ENCODE data around the gene ZNF784.

ZNF784 gene

DNA sequence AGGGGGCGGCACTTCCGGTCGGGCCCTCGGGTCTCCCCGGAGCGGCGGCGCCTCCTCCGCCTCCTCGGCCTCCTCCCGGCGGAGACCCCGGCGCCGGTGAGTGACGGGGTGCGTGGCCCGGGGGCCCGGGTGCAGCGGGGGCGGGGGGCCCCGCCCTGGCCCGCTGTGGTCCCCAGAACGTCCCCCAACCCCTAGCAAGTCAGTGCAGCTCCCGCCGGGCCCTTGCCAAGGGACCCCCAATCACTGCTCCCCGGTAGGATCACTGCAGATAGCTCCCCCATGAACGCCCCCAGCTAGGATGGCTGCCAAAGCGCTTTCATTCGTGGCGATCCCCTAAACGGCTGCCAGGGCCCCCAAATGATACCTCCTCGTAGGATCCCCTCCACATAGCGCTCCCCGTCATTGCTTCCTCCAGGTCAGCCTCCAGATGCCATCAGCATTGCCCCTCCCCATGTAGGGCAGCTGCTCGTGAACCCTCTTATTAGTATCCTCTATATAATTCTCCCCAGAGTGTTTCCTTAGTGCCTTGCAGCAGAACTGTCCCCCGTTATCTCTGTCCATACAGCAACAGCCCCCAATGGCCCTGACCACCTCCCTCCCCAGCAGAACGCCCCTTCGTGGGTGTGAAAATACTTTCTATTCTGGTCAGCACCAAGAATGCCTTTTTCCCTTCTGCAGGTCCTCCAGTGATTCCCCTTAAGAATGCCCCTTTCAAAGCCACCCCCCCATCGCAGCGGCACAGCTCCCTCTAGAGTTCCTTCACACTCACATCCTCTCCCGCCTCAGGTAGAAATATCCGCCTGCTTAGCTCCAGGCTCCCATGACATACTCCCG is 18.5 kb downstream of the ZNF784 start, which contains the start of gene ZNF865:
TSS of gene ZNF865 (plus strand) at position 11 of the 834 bp plus-strand sequence. CDS start 7,972 bp downstream, outside the sequence.
- DNase-seq (ENCODE audit: insufficient read length, low spot score) (peak; percentile 68), FAIRE-seq (peak; percentile 89)

DNA sequence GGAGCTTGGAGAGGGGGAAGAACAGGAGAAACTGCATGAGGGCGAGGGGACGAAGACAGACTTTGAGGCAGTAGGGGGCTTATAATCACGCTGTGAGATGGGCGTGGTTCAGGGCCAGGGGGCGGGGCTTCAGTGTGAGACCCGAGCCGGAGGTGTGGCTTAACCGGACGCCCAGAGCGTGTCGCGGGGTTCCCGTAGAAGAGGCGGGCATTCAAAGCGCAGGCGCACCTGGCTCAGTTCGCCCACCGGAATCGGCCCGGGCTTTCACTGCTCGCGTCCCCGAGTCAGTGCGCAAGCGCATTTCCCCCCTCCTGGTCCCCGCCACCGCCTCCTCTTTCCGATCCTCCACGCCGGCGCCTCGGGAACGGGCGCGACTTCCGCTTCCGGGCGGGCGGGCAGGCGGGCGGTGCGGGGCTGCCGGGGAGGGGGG is 19.1 kb downstream of the ZNF784 start:
- DNase-seq (ENCODE audit: insufficient read length, low spot score) (peak; percentile 93), FAIRE-seq (peak; percentile 80)

DNA sequence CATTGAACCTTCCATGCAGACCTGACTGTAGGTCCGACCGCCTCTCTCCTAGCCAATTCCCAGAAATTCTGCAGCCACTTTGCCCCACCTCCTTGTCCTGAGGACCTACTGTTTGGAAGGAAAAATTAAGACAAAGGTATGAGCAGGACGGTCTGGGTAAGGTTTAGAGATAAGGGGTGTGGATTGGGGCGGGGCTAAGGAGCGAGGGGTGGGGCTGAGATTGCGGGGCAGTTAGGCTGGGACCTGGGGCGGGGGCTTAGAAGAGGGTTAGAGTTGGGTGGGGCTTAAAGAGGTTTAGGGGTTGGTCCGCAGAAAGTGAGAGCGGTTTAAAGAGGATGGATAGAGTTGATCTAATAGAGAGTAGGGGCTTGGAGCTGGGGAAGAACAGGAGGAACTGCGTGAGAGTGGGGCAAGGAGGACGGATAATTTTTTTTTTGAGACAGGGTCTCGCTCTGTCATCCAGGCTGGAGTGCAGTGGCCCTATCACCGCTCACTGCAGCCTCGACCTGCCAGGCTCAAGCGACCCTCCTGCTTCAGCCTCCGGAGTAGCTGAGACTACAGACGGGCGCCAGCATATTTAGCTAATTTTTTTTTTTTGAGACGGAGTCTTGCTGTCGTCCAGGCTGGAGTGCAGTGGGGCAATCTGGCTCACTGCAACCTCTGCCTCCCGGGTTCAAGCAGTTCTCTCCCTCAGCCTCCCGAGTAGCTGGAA is 20.6 kb downstream of the ZNF784 start:
- DNase-seq (ENCODE audit: insufficient read length, low spot score) (no peak), FAIRE-seq (no peak)

DNA sequence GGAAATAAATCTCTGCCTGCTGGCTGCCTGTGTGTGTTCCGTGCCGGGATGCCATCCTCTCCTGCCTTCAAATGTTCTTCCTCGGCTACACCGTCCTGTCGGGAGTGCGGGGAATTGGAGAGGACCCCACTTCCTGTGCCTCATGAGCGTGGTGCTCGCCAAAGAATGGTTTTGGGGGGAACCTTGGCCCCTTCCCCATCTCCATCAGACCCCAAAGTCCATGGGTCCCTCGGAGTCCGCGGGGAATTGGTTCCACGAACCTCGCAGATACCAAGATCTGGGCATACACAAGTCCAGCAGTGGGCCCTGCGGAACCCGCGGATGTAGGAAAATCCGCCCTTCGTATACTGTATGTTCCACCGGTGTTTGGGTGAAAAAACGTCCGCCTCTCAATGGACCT is 21.3 kb downstream of the ZNF784 start:
- FAIRE-seq: no peak
- no peak for DNase-seq (ENCODE audit: insufficient read length, low spot score)

DNA sequence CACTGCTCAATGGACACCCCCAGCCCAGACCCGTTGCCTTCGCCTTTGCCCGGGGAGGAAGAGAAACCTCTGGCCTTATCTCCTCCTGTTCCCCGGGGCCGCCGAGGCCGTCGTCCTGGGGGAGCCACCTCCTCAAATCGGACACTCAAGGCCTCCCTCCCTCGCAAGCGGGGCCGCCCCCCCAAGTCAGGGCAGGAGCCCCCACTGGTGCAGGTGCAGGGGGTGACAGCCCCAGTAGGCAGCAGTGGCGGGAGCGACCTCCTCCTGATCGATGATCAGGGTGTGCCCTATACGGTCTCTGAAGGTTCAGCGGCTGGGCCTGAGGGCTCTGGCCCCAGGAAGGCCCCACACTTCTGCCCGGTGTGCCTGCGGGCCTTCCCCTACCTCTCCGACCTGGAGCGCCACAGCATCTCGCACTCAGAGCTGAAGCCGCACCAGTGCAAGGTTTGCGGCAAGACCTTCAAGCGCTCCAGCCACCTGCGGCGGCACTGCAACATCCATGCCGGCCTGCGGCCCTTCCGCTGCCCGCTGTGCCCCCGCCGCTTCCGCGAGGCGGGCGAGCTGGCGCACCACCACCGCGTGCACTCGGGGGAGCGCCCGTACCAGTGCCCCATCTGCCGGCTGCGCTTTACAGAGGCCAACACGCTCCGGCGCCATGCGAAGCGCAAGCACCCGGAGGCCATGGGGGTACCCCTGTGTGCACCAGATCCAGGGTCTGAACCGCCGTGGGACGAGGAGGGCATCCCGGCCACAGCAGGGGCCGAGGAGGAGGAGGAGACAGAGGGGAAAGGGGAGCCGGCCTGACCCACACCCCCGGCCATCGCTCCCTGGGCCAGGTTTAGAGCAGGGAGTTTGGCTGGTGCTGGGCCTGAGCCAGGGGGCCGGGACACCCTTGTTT is 22.0 kb downstream of the ZNF784 start:
- no peak for DNase-seq (ENCODE audit: insufficient read length, low spot score)
- no peak for FAIRE-seq

DNA sequence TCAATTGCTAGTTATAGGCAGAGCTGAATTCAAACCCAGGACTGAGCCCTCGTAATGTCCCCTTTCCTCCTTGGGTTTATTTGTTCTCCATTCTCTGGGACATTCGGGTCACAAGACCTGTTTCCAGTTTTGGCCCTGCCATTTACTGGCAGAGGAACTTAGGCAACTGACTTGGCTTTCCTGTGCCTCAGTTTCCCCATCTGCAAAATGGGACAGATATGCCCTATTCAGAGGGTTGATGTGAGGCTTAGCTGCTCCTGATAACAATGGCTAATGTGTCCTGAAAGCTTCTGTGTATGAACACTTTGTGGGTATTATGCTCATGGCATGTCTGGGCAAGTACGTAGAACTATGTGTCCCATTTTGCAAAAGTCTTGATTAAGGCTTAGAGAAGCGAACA is 23.3 kb downstream of the ZNF784 start:
- FAIRE-seq (no peak), DNase-seq (ENCODE audit: insufficient read length, low spot score) (no peak)

DNA sequence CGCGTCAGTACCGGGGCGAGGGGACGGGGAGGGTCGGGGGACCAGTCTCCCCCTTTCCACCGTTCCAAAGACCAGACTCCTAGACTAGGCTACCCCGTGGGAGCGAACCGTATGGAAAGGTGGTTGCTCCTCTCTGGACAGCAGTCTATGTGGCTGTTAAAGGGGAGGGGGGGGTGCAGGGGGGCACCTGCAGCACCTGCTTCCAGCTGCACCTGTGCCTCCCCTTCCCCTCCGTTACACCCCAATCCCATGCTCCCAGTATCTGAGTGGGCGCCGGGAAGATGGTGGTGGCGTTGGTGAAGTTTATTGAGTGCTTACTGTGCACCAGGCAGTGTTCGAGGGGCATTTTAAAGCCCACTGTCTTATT is 23.7 kb downstream of the ZNF784 start:
- DNase-seq (ENCODE audit: insufficient read length, low spot score) (no peak), FAIRE-seq (no peak)

DNA sequence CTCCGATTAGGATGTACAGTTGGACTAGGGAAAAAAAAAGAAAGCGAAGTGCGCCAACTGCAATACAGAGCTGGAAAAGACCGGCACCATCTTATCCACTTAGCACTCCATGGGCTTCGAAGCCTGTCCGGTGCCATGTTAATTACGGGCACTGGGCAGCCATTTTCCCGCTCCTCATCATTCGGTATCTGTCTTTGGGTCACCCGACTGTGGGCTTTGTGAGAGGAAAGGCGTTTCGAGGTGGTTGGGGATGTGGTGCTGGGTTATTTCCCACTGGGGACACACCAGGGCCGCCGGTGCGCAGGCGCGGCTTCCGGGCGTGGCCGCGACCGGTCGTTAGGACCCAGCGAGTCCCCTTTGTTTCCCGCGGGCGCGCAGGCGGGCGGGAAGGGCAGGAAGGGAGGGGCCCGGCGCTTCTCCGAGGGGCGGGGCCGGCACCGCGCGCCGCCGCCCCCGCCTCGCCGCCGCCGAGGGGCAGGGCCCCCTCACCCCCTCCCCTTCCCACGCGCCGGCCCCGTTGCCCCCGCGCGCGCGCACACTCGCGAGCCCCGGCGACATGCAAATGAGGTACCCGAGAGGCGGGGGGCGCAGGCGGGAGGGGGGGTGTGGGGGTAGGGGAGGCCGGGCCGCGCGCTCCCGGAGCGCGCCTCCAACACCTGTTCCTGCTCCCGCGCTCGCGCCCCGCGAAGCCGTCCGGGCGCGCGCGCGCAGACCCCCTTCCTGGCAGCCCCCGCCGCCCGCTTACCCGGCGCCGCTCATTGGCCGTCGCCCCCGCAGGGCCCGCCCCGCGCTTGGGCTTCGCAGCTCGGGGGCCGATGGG is 24.3 kb downstream of the ZNF784 start, which contains the start of gene ZNF524:
TSS of gene ZNF524 (plus strand) at position 447 of the 820 bp plus-strand sequence. CDS start 1,825 bp downstream, outside the sequence.
- DNase-seq (ENCODE audit: insufficient read length, low spot score): peak; percentile 74
- peak; percentile 82 for FAIRE-seq

DNA sequence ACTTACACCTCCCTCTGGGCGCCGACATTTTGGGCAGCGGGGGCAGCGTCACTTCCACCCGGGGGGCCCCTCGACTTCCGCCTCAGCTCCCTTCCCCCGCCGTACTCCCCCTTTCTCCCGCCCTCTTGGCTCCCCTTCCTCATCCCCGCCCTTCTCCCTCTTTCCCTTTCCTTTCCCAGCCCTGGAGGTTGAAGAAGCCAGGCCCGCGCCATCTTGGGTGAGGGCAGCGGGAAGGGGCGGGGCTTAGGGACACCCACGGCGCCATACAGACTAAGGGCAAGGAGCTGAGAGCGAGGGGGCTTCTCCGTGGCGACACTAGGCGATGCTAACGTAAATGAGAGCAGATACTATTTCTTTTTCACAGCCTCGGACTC is 24.9 kb downstream of the ZNF784 start, which contains the start of gene FIZ1:
TSS of gene FIZ1 (minus strand) at position 50 of the 374 bp plus-strand sequence. CDS start 1,652 bp downstream, outside the sequence.
- peak; percentile 86 for DNase-seq (ENCODE audit: insufficient read length, low spot score)
- peak; percentile 31 for FAIRE-seq

DNA sequence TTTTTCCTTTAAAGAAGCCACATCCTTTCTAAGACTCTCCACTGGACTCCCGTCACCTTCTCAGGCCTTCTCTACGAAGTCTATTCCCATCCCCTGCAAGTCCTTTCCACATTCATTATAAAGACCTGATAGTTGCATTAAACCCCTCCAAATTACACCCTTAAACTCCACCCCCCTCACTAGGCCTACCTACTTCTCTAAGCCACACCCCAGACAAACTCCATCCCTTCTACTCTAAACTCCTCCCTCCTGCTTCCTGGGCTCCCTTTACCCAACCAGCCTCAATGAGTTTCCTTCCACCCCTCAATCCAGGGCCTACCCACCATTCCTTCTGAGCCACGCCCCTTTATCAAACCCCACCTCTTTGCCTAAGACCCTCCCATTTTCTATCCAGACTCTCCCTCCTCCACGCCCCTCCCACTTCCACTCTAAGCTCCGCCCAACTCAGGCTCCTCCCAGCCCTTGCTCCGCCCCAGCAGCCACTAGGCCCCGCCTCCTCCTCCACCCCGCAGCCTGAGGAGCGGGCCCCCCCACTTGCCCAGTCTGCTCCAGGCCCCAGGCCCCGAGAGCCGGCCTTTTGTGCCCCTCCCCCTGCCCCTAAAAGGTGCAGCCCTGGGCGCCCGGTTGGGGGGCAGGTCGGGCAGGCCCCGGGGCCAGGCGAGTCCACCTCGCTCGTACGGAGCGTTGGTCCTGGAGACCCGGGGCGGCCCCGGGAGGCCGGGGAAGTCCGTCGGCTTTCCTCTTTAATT is 25.5 kb downstream of the ZNF784 start:
- DNase-seq (ENCODE audit: insufficient read length, low spot score) (peak; percentile 79), FAIRE-seq (peak; percentile 59)

DNA sequence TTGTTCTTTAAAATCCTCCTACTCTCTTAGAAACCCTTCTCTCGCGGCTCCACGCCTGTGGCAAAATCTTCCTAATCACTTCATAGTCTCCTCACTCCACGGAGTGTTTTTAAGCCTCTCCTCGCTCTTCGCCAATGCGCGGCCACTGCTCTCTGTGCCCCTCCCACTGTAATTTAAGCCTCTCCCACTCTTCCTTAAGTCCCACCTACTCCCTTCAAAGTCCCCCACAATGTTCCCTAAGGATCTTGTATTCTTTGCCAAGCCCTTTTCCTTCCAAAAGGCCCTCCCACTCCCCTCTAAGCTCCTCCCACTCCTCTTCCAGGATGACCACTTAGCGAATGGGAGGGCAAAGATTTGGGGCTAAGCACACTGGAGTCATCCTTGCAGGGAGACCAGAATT is 26.3 kb downstream of the ZNF784 start:
- FAIRE-seq (no peak), DNase-seq (ENCODE audit: insufficient read length, low spot score) (no peak)

DNA sequence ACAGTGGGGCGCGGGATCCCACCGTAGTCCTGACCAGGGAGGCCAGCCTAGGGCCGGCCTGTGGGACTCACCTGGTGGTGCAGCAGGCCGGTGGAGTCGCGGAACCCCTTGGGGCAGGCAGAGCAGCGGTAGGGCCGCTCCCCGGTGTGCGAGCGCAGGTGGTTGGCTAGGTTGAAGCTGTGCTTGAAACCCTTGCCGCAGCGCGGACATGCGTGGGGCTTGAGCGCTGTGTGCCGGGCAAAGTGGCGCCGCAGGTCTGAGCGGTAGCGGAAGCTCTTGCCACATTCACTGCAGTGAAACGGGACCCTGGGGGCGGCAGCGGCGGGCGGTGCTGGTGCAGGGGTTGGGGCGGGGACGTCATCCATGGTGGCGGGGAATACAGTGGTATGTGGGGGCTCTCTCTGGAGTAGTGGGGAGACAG is 26.9 kb downstream of the ZNF784 start:
- FAIRE-seq (no peak), DNase-seq (ENCODE audit: insufficient read length, low spot score) (no peak)

DNA sequence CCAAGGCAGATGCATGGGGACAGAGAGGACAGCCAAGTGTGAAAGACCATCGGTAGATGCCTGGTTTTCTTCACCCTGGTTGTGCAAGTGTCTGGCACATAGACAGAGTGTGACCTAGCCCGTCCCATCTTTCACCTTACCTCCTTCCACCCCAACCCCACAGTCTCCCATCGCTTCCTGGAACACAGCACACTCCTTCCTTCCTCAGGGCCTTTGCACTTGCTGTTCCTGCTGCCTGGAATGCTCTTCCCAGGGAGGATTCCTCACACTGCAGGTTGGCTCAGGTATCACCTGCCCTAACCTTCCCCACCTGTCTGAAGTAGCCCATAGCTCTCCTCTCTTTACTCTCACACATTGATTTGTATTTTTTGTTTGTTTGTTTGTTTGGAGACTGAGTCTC is 28.1 kb downstream of the ZNF784 start:
- no peak for DNase-seq (ENCODE audit: insufficient read length, low spot score)
- FAIRE-seq: no peak

DNA sequence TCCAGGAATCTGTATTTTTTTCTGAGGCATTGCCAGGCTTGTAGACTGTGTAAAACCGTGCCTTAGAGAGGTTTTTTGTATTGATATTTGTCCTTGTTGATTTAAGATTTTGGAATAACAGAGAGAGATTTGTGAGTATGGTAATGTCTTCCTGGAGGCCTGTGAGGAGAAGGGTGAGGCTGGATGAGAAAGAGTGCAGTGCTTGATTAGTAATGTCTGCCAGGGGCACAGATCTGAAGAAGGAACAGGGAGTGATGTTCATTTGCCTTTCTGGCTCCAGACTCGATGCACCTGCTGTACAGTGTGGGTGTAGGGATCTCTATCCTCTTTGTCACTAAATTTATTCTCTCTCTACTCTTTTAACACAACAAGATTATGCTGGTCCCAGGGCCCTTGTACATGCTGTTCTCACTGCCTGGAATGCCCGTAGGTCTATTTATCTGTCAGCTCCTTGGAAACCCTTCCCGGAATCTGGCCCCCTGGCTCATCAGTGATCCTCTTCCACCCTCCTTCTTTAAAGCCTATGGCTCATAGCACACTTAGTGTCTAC is 29.3 kb downstream of the ZNF784 start:
- DNase-seq (ENCODE audit: insufficient read length, low spot score): no peak

DNA sequence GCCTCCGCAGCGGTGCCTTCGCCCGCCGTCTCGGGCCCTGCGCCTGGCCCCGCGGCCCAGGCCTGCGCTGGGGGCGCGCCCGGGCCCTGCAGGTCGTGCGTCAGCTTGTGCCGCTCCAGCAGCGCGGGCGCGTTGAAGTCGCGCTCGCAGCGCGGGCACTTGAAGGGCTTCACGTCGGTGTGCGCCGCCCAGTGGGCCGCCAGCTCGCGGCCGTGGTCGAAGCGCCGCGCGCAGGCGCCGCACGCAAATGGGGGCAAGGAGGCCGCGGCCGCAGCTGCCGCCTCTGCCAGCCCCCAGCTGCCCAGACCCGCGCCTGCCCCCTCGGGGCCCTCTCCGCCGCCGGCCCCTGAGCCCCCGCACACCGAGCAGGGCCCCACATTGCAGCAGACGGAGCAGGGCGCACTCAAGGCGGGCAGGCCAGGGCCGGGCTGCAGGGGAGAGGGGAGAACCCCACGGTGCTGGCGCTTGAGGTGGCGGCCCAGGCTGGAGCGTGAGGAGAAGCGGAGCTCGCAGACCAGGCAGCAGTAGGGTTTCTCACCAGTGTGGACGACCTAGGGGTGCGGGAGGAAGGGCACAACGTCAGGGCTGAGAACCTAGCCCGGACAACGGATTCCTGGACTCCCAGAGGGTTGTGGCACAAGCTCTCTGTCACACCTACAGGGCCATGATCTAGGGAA is 31.1 kb downstream of the ZNF784 start:
- FAIRE-seq: no peak
- no peak for DNase-seq (ENCODE audit: insufficient read length, low spot score)

More for the DNA sequence above, 29.3 kb downstream of the ZNF784 start:
- FAIRE-seq: no peak

DNA sequence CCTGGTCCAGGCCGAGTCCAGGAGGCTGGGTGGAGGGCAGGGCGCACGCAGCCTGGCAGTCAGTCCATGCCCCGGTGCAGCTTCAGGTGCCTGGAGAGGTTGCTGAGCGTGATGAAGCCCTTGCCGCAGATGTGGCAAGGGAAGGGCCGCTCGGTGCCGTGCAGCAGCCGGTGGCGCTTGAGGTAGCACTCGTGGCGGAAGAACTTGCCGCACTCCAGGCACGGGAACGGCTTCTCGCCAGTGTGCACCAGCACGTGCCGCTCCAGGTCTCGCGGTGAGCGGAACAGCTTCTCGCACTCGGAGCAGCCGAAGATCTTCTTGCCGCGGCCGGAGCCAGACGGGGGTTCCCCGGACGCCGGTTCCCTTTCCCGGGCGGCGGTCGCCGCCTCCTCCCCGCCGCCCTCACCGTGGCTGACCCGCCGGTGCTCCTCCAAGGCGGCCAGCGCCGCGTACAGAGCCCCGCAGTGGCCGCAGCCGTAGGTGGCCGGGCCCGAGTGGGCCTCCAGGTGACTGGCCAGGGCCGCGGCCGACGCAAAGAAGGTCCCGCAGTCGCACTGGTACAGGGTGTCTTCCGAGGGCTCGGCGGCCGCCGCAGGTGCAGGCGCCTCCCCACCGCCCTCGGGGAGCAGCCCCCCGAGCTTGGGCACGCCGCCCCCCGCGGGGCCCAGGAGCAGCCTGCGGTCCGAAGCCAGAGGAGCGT is 31.8 kb downstream of the ZNF784 start:
- no peak for FAIRE-seq
- DNase-seq (ENCODE audit: insufficient read length, low spot score): no peak

DNA sequence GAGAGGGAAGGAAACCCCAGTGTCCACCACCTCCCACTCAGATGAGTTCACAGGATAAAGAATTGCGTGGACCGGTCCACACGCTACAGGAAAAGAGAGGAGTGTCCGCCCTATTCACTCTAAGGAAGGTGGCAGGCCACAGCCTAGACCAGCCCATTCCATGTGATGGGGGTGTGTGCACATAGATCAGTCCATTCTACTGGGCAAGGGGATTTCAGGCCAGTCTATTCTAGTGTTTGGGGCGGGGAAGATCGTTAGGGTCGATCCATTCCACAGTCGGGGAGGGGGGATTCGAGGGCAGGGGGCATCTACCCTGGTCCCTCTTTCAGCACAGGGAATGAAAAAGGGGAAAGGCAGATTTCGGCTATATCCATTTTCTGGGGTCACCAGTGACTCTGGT is 32.8 kb downstream of the ZNF784 start:
- DNase-seq (ENCODE audit: insufficient read length, low spot score): no peak
- FAIRE-seq: no peak

DNA sequence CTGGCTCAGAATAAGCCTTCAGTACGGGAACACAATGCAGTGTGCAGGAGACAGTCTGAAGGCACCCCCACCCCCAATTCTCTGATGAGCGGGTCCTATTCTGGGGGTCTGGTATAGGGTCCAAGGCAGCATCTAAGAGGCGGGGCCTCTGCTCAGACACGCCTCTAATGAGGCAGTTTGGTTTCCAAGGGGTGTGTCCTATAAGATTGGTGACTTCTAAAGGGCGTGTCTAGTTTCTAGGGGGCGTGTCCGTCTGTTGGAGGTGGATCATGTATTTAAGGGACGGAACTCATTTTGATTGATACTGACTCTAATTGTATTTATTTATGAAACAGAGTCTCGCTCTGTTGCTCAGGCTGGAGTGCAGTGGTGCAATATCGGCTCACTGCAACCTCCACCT is 33.7 kb downstream of the ZNF784 start:
- DNase-seq (ENCODE audit: insufficient read length, low spot score) (no peak), FAIRE-seq (no peak)
